KMS-11 (cell line): Measurements from ENCODE around the gene LGMN.
A peak's percentile ranks its signal among the peaks of the same experiment; 100 is the strongest.

ENCODE experiments used
- H2AFZ ChIP-seq: fragments of 200-600 bp; sonication (generic); 2 replicates; pipeline ENCODE4 v1.6.1; 2016; ENCODE audit warnings: antibody characterized with exemption, mixed run types, low read depth
- H3K27ac ChIP-seq: fragments of 200-600 bp; sonication (generic); 2 replicates; pipeline ENCODE4 v1.6.1; 2016; ENCODE audit warnings: mild to moderate bottlenecking, mixed run types
- H3K27me3 ChIP-seq: fragments of 200-600 bp; sonication (generic); 2 replicates; pipeline ENCODE4 v1.6.1; 2017; ENCODE audit warnings: mild to moderate bottlenecking, low read depth, mixed run types, moderate library complexity; ENCODE audit not compliant: insufficient read depth
- H3K36me3 ChIP-seq: fragments of 200-600 bp; sonication (generic); 2 replicates; pipeline ENCODE4 v1.6.1; 2017; ENCODE audit warnings: mild to moderate bottlenecking, mixed run types; ENCODE audit not compliant: insufficient read depth
- H3K4me1 ChIP-seq: fragments of 200-600 bp; sonication (generic); 2 replicates; pipeline ENCODE4 v1.6.1; 2016; ENCODE audit warnings: mild to moderate bottlenecking, low read depth, mixed run types; ENCODE audit not compliant: poor library complexity, severe bottlenecking
- H3K4me2 ChIP-seq: fragments of 200-600 bp; sonication (generic); 2 replicates; pipeline ENCODE4 v1.7.0; 2016; ENCODE audit warnings: mild to moderate bottlenecking, mixed run types
- H3K4me3 ChIP-seq: fragments of 200-600 bp; sonication (generic); IDR thresholded peaks from 2 replicates; pipeline ENCODE4 v1.6.1; 2017; ENCODE audit warnings: low read depth, low read length, mixed read lengths; ENCODE audit not compliant: insufficient read depth
- H3K79me2 ChIP-seq: fragments of 200-600 bp; sonication (generic); 2 replicates; pipeline ENCODE4 v1.6.1; 2016; ENCODE audit warnings: low read depth, mixed run types; ENCODE audit not compliant: insufficient read depth
- H3K9ac ChIP-seq: fragments of 200-600 bp; sonication (generic); 2 replicates; pipeline ENCODE4 v1.6.1; 2016; ENCODE audit warnings: mild to moderate bottlenecking, mixed run types
- H4K20me1 ChIP-seq: fragments of 200-600 bp; sonication (generic); 2 replicates; pipeline ENCODE4 v1.6.1; 2016; ENCODE audit warnings: mild to moderate bottlenecking, mixed run types; ENCODE audit not compliant: insufficient read depth
- TF ChIP-seq, protein P1 (sequence below): fragments of 200-600 bp; sonication (generic); conservative IDR thresholded peaks from 2 replicates; pipeline ENCODE4 v1.6.1; 2017; ENCODE audit warnings: low read depth, mild to moderate bottlenecking, antibody characterized with exemption, low read length, moderate library complexity, mixed read lengths

LGMN gene

GRCh38 chr14:92690171-92691011 is 58.0 kb downstream of the LGMN start:
- no peak overlapping the region for H3K27ac ChIP-seq
- H3K4me1 ChIP-seq: peaks cover 20% of the 10 kb centered on the region
- no peak overlapping the region for H3K4me2 ChIP-seq
- H3K9ac ChIP-seq: no peak overlapping the region
- TF ChIP-seq, protein P1, sequence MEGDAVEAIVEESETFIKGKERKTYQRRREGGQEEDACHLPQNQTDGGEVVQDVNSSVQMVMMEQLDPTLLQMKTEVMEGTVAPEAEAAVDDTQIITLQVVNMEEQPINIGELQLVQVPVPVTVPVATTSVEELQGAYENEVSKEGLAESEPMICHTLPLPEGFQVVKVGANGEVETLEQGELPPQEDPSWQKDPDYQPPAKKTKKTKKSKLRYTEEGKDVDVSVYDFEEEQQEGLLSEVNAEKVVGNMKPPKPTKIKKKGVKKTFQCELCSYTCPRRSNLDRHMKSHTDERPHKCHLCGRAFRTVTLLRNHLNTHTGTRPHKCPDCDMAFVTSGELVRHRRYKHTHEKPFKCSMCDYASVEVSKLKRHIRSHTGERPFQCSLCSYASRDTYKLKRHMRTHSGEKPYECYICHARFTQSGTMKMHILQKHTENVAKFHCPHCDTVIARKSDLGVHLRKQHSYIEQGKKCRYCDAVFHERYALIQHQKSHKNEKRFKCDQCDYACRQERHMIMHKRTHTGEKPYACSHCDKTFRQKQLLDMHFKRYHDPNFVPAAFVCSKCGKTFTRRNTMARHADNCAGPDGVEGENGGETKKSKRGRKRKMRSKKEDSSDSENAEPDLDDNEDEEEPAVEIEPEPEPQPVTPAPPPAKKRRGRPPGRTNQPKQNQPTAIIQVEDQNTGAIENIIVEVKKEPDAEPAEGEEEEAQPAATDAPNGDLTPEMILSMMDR: 0 out of 2 replicates have a peak, but pooled peaks have one; percentile 34
- no peak overlapping the region for H2AFZ ChIP-seq
- no peak overlapping the region for H3K4me3 ChIP-seq
- no peaks in the 10 kb centered on the region for H4K20me1 ChIP-seq
- H3K36me3 ChIP-seq: no peaks in the 10 kb centered on the region
- H3K27me3 ChIP-seq: no peaks in the 10 kb centered on the region
- no peaks in the 10 kb centered on the region for H3K79me2 ChIP-seq

DNA sequence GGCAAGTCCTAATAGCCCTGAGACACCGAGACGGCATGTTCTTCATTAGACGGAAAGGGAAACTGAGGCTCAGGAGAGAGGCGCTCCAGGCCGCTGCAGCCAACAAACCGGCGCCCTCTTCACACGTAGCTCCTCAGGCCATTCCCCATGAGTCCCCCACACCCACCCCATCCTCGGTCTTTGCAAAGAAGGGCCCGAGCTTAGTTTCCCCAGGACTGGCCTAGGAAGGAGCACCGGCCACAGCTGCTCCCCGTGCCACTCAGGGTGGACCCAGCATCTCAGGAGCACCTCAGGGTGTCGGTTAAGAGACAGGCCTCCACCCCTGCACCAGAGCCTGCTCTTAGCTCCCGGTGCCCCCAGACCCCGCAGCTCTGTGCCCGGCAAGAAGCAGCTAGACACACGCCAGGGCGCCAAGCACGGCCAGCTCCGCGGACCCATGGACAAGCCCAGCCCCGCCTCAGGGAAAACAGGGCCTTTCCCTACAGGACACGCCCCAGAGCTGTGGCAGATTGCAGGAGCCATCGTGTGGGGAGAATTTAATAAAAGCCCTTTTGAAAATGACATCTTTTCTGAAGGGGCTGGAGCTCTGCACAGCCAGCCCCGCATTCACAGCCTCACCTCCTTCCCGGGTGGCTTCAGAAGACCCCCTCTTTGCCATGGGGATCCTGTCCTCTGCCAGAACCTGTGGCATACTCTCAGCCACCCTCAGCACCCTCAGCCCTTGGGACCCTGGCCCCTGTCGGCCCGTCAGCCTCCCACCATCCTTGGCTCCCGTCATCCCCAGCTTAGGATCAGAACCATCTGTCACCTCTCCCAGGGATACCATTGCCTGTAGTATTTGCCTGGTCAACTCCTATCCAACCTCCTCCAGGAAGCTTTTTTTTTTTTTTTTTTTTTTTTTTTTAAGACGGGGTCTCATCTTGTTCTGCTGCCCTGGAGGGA is 59.7 kb downstream of the LGMN start:
- Histone ChIP-seq H3K9ac (no peak overlapping the region), H3K4me1 (peaks cover 20% of the 10 kb centered on the region), H4K20me1 (no peaks in the 10 kb centered on the region), H3K4me2 (no peak overlapping the region), H3K4me3 (no peak overlapping the region), H3K27ac (no peak overlapping the region), H3K27me3 (no peaks in the 10 kb centered on the region), H3K36me3 (no peaks in the 10 kb centered on the region), H2AFZ (no peak overlapping the region), H3K79me2 (no peaks in the 10 kb centered on the region)
- TF ChIP-seq, protein P1: no peak

GRCh38 chr14:92687681-92688433 is 60.6 kb downstream of the LGMN start:
- Histone ChIP-seq H3K27ac (no peak overlapping the region), H3K4me1 (peaks cover 13% of the 10 kb centered on the region), H3K27me3 (no peaks in the 10 kb centered on the region), H3K9ac (no peak overlapping the region), H2AFZ (no peak overlapping the region), H3K79me2 (no peaks in the 10 kb centered on the region), H3K4me3 (no peak overlapping the region), H4K20me1 (no peaks in the 10 kb centered on the region), H3K4me2 (no peak overlapping the region), H3K36me3 (no peaks in the 10 kb centered on the region)
- TF ChIP-seq, protein P1: no peak

DNA sequence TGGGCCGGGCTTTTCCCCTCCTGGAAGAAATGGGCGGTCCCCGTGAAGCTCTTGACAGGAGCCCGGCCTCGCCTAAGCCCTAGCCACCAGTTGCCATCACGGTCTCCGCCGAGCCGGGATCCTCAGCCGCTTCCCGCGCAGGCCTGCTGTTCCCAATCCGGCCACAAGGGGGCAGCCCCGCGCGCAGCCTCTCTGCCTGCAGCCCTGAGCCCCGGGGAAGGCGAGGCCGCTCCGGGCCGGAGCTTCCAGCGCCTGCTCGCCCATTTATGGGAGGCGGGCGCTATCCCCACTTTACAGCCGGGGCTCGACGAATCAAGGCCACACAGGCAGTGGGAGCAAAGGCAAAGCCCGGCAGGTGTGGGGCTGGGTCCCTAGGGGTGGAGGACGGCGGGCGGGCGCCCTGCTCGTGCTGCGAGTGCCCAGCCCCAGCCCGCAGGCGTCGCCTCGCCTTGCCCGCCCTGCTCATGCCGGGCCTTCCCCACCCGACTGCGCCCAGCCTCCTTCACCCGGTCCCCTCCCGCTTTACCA is 61.5 kb downstream of the LGMN start:
- Histone ChIP-seq H4K20me1 (no peaks in the 10 kb centered on the region), H3K4me3 (no peak overlapping the region), H3K79me2 (no peaks in the 10 kb centered on the region), H3K27me3 (no peaks in the 10 kb centered on the region), H3K36me3 (no peaks in the 10 kb centered on the region), H3K4me2 (no peak overlapping the region), H3K4me1 (peaks cover 5% of the 10 kb centered on the region), H2AFZ (peak overlapping the region; percentile 22; the same call in 1 of the 2 replicates), H3K9ac (no peak overlapping the region), H3K27ac (no peak overlapping the region)
- TF ChIP-seq, protein P1: peak; percentile 76
